Panc1 (cell line): ENCODE data around the gene AMDHD2. TPM values are rescaled to one million over a fixed set of nuclear protein-coding genes. Genes with fewer than 3 reads are reported as not detected.

Experiments used
- ATAC-seq: fragments of 200-7000 bp; cut with Tn5 transposase; 2 replicates; pipeline ENCODE4 v1.9.1; 2020; ENCODE audit warnings: mild to moderate bottlenecking, moderate library complexity
- BruUV-seq: library from RNA; stranded (reverse); fragments of 400-500 nt; replicated peaks from 2 replicates; lab custom pipeline; 2021; lab: Mats Ljungman, UMichigan
- CTCF ChIA-PET: fragments of 300-600 bp; sonication (Branson Sonifier 250); formaldehyde crosslinking; loops from one replicate; lab custom pipeline; 2022; ENCODE audit warnings: antibody characterized with exemption; lab: Charles Lee
- POLR2A ChIA-PET: fragments of 300-600 bp; sonication (Branson Sonifier 250); formaldehyde crosslinking; loops from one replicate; lab custom pipeline; 2022; ENCODE audit warnings: antibody characterized with exemption; lab: Charles Lee
- DNase-seq: peaks from one replicate; pipeline ENCODE4 v3.0.0-alpha.2; 2010; ENCODE audit warnings: low read depth, low spot score
- H3K27ac ChIP-seq: 2 replicates; pipeline ENCODE4 v1.5.1; 2011; ENCODE audit warnings: mild to moderate bottlenecking, low read length, inconsistent platforms
- H3K27me3 ChIP-seq: fragments of 200-500 bp; sonication (Bioruptor generic); 2 replicates; pipeline ENCODE4 v1.6.0; 2014; ENCODE audit warnings: low read length, inconsistent platforms; ENCODE audit not compliant: control insufficient read depth, insufficient read depth
- H3K36me3 ChIP-seq: fragments of 200-500 bp; sonication (Bioruptor generic); 2 replicates; pipeline ENCODE4 v1.5.1; 2014; ENCODE audit warnings: inconsistent platforms, mild to moderate bottlenecking, low read length, moderate library complexity; ENCODE audit not compliant: control insufficient read depth, insufficient read depth
- H3K4me1 ChIP-seq: 2 replicates; pipeline ENCODE4 v1.5.1; 2011; ENCODE audit warnings: inconsistent platforms, mild to moderate bottlenecking, low read length, moderate library complexity; ENCODE audit not compliant: control insufficient read depth, insufficient read depth
- H3K4me3 ChIP-seq, 2 experiments: 2 replicates each; pipeline ENCODE4 v1.5.1; 2011 to 2012; ENCODE audit warnings: low read depth in 2 of 2, low read length in 2 of 2, mild to moderate bottlenecking in 2 of 2, inconsistent platforms in 1 of 2, moderate library complexity in 1 of 2
- H3K9me3 ChIP-seq: fragments of 200-500 bp; sonication (Bioruptor generic); 2 replicates; pipeline ENCODE4 v1.5.1; 2014; ENCODE audit warnings: low read depth, mild to moderate bottlenecking, inconsistent platforms, low read length, moderate library complexity; ENCODE audit not compliant: control insufficient read depth, insufficient read depth
- CTCF ChIP-seq: fragments of 450-650 bp; IDR thresholded peaks from 2 replicates; pipeline ENCODE4 v1.5.1; 2017; ENCODE audit warnings: mild to moderate bottlenecking
- POLR2AphosphoS5 ChIP-seq: IDR thresholded peaks from 2 replicates; pipeline ENCODE4 v1.6.1; 2012; ENCODE audit warnings: mild to moderate bottlenecking, low read depth, low read length, moderate library complexity
- REST ChIP-seq, 2 experiments: IDR thresholded peaks; 2 replicates each; pipeline ENCODE4 v1.6.1; 2011 to 2012; ENCODE audit warnings: low read depth in 2 of 2, control low read depth in 1 of 2, low read length in 1 of 2, mild to moderate bottlenecking in 1 of 2, moderate library complexity in 1 of 2; ENCODE audit not compliant: insufficient read depth in 1 of 2
- SIN3A ChIP-seq: IDR thresholded peaks from 2 replicates; pipeline ENCODE4 v1.6.1; 2012; ENCODE audit warnings: low read depth, mild to moderate bottlenecking, low read length, moderate library complexity, borderline replicate concordance; ENCODE audit not compliant: insufficient read depth
- TCF7L2 ChIP-seq: IDR thresholded peaks from 2 replicates; pipeline ENCODE4 v1.6.1; 2011; ENCODE audit warnings: mild to moderate bottlenecking, low read depth, low read length, inconsistent platforms
- in situ Hi-C: cut with HindIII; loops from 2 replicates; pipeline ENCODE4 v1.10.0; 2016; ENCODE audit warnings: low sequenced_read_pairs, low pct_unique_long_range_greater_than_20kb
- intact Hi-C: fragments of 100-400 bp; cut with micrococcal nuclease; formaldehyde crosslinking; loops from one replicate; pipeline ENCODE4 v1.10.0; 2022; ENCODE audit not compliant: unreplicated experiment
- total RNA-seq: library from RNA; stranded (reverse); gene quantifications from one replicate; pipeline ENCODE4 v1.2.1, GENCODE V29; 2021; ENCODE audit not compliant: unreplicated experiment

AMDHD2 gene
- total RNA-seq, 1 experiment from 2014 or later = 87.5 TPM

- ATAC-seq (no peak), DNase-seq (no peak)
- POLR2A ChIA-PET = no interaction called here
- peaks cover 2% of the 10 kb centered on the region; the same call in 1 of the 2 replicates for H3K36me3 ChIP-seq
- no peaks in the 10 kb centered on the region for H3K9me3 ChIP-seq
- H3K27ac ChIP-seq = no peak overlapping the region; the same call in 1 of the 2 replicates
- intact Hi-C loops = no loop called here
- TF ChIP-seq TCF7L2 (no peak), SIN3A (no peak), REST (IDR thresholded peaks at IDR 0.05; ENCODE audit: insufficient read depth in 1 of 2, low read depth in 2 of 2, low read length in 1 of 2) (no peak), POLR2AphosphoS5 (no peak), CTCF (no peak)
- no peak overlapping the region for H3K4me3 ChIP-seq
- no TSS peak for BruUV-seq
- in situ Hi-C loops = no loop called here
- no peaks in the 10 kb centered on the region for H3K27me3 ChIP-seq
- CTCF ChIA-PET = no interaction called here
- peaks cover 23% of the 10 kb centered on the region for H3K4me1 ChIP-seq
These were observed 8.0 kb upstream of the AMDHD2 start for GRCh38 chr16:2511996-2512734.

- no peak for DNase-seq
- Histone ChIP-seq H3K4me1 (peaks cover 28% of the 10 kb centered on the region), H3K4me3 (peak overlapping the region; percentile 42 to 95), H3K9me3 (no peaks in the 10 kb centered on the region), H3K27me3 (no peaks in the 10 kb centered on the region), H3K27ac (peak overlapping the region; percentile 73), H3K36me3 (peaks cover 2% of the 10 kb centered on the region; the same call in 1 of the 2 replicates)
- ChIA-PET POLR2A (no interaction called here), CTCF (interaction anchor here (0.6 kb wide), 1 partner anchor 38 kb away, joined by 3 read pairs; the partner anchor contains the start of gene TBC1D24)
- no peak for ATAC-seq
- intact Hi-C loops (no loop called here), in situ Hi-C loops (no loop called here)
- no peak for TF ChIP-seq TCF7L2
- no peak for TF ChIP-seq REST (IDR thresholded peaks at IDR 0.05; ENCODE audit: insufficient read depth in 1 of 2, low read depth in 2 of 2, low read length in 1 of 2)
- no peak for TF ChIP-seq POLR2AphosphoS5
- no peak; the same call in 1 of the 2 replicates for TF ChIP-seq CTCF
- TF ChIP-seq SIN3A = no peak
- no TSS peak for BruUV-seq
These were observed 7.3 kb upstream of the AMDHD2 start for GRCh38 chr16:2512735-2513404.
